H9 (cell line): Measurements from ENCODE around the gene GYS2. TPM values are rescaled to one million over a fixed set of nuclear protein-coding genes. Genes with fewer than 3 reads are reported as not detected.

Experiments
- DNase-seq: peaks from one replicate; pipeline ENCODE4 v3.0.0-alpha.2; 2017
- H2AFZ ChIP-seq: one replicate; pipeline ENCODE4 v1.6.1; 2013; ENCODE audit warnings: mild to moderate bottlenecking, low read length, control low read depth, moderate library complexity
- H2AK5ac ChIP-seq: 2 replicates; pipeline ENCODE4 v1.6.1; 2013; ENCODE audit warnings: low read length, control low read depth, mixed read lengths; ENCODE audit not compliant: insufficient read length
- H2BK120ac ChIP-seq: one replicate; pipeline ENCODE4 v1.6.1; 2013; ENCODE audit warnings: low read depth, mild to moderate bottlenecking, low read length, control low read depth, inconsistent platforms; ENCODE audit not compliant: poor library complexity, severe bottlenecking
- H2BK12ac ChIP-seq: 2 replicates; pipeline ENCODE4 v1.6.1; 2013; ENCODE audit warnings: low read length, control low read depth, mixed read lengths, low read depth; ENCODE audit not compliant: insufficient read length
- H2BK15ac ChIP-seq: 2 replicates; pipeline ENCODE4 v1.6.1; 2013; ENCODE audit warnings: low read depth, low read length, control low read depth
- H2BK20ac ChIP-seq: one replicate; pipeline ENCODE4 v1.6.1; 2013; ENCODE audit warnings: low read depth, mild to moderate bottlenecking, low read length, control low read depth, inconsistent platforms; ENCODE audit not compliant: poor library complexity, severe bottlenecking
- H2BK5ac ChIP-seq: 2 replicates; pipeline ENCODE4 v1.6.1; 2013; ENCODE audit warnings: low read length, control low read depth, mixed read lengths; ENCODE audit not compliant: insufficient read length
- H3K14ac ChIP-seq: 2 replicates; pipeline ENCODE4 v1.6.1; 2013; ENCODE audit warnings: low read length, control low read depth; ENCODE audit not compliant: insufficient read depth
- H3K18ac ChIP-seq: 2 replicates; pipeline ENCODE4 v1.6.1; 2013; ENCODE audit warnings: low read depth, mild to moderate bottlenecking, mixed read lengths, low read length, control low read depth; ENCODE audit not compliant: insufficient read length
- H3K23ac ChIP-seq: 2 replicates; pipeline ENCODE4 v1.6.1; 2013; ENCODE audit warnings: low read length, control low read depth, mixed read lengths, low read depth; ENCODE audit not compliant: insufficient read length
- H3K23me2 ChIP-seq: 2 replicates; pipeline ENCODE4 v1.6.1; 2013; ENCODE audit warnings: low read depth, mild to moderate bottlenecking, mixed read lengths, low read length, control low read depth; ENCODE audit not compliant: insufficient read length, poor library complexity, severe bottlenecking
- H3K27ac ChIP-seq: 2 replicates; pipeline ENCODE4 v1.5.1; 2013; ENCODE audit warnings: low read length, control low read depth, mixed read lengths, low read depth; ENCODE audit not compliant: insufficient read length
- H3K27me3 ChIP-seq: 2 replicates; pipeline ENCODE4 v1.6.1; 2013; ENCODE audit warnings: low read length, control low read depth, inconsistent platforms; ENCODE audit not compliant: insufficient read depth
- H3K4ac ChIP-seq: 2 replicates; pipeline ENCODE4 v1.6.1; 2013; ENCODE audit warnings: low read depth, mild to moderate bottlenecking, control low read depth, inconsistent platforms, low read length, moderate library complexity
- H3K4me1 ChIP-seq: 2 replicates; pipeline ENCODE4 v1.6.1; 2013; ENCODE audit warnings: low read length, control low read depth, inconsistent platforms; ENCODE audit not compliant: insufficient read depth
- H3K4me2 ChIP-seq: 2 replicates; pipeline ENCODE4 v1.6.1; 2013; ENCODE audit warnings: low read length, control low read depth, mixed read lengths; ENCODE audit not compliant: insufficient read length, insufficient read depth
- H3K56ac ChIP-seq: 2 replicates; pipeline ENCODE4 v1.6.1; 2013; ENCODE audit warnings: low read depth, mild to moderate bottlenecking, mixed read lengths, low read length, control low read depth; ENCODE audit not compliant: insufficient read length
- H3K79me1 ChIP-seq: 2 replicates; pipeline ENCODE4 v1.6.1; 2013; ENCODE audit warnings: low read depth, mild to moderate bottlenecking, moderate library complexity, low read length, control low read depth, inconsistent platforms; ENCODE audit not compliant: insufficient read depth, poor library complexity, severe bottlenecking
- H3K79me2 ChIP-seq: 2 replicates; pipeline ENCODE4 v1.6.1; 2013; ENCODE audit warnings: low read length, control low read depth, inconsistent platforms; ENCODE audit not compliant: insufficient read depth
- H3K9ac ChIP-seq: 2 replicates; pipeline ENCODE4 v1.6.1; 2013; ENCODE audit warnings: low read length, control low read depth, mixed read lengths; ENCODE audit not compliant: insufficient read length; ENCODE audit errors: extremely low read depth
- H3K9me3 ChIP-seq: one replicate; pipeline ENCODE4 v1.6.1; 2013; ENCODE audit warnings: low read depth, low read length, inconsistent platforms; ENCODE audit not compliant: control insufficient read depth
- H3T11ph ChIP-seq: one replicate; pipeline ENCODE4 v1.6.1; 2013; ENCODE audit warnings: mild to moderate bottlenecking, low read length, control low read depth, inconsistent platforms
- H4K20me1 ChIP-seq: one replicate; pipeline ENCODE4 v1.6.1; 2013; ENCODE audit not compliant: control insufficient read depth, insufficient read length, insufficient read depth
- H4K5ac ChIP-seq: 2 replicates; pipeline ENCODE4 v1.6.1; 2013; ENCODE audit warnings: low read depth, mild to moderate bottlenecking, mixed read lengths, low read length, control low read depth; ENCODE audit not compliant: insufficient read length
- H4K8ac ChIP-seq: replicated peaks from 2 replicates; pipeline ENCODE4 v1.6.1; 2013; ENCODE audit warnings: low read length, control low read depth, mixed read lengths, low read depth; ENCODE audit not compliant: insufficient read length
- H4K91ac ChIP-seq: 2 replicates; pipeline ENCODE4 v1.6.1; 2013; ENCODE audit warnings: low read depth, mild to moderate bottlenecking, moderate library complexity, mixed read lengths, low read length, control low read depth; ENCODE audit not compliant: insufficient read length
- H3K27ac Mint-ChIP-seq, 3 experiments: 2 replicates in 2 of 3; 3 replicates in 1 of 3; pipeline ENCODE4 v1.8.0; 2020 to 2021; ENCODE audit warnings: mixed read lengths in 3 of 3, mild to moderate bottlenecking in 1 of 3, moderate library complexity in 1 of 3
- H3K27me3 Mint-ChIP-seq: 2 replicates; pipeline ENCODE4 v1.8.0; 2021; ENCODE audit warnings: low read depth, mild to moderate bottlenecking, moderate library complexity, mixed read lengths
- H3K36me3 Mint-ChIP-seq, 3 experiments: 2 replicates in 2 of 3; 3 replicates in 1 of 3; pipeline ENCODE4 v1.8.0; 2020 to 2021; ENCODE audit warnings: low read depth in 3 of 3, mixed read lengths in 3 of 3; ENCODE audit not compliant: insufficient read depth in 1 of 3
- H3K4me1 Mint-ChIP-seq, 2 experiments: 2 replicates each; pipeline ENCODE4 v1.8.0; 2020; ENCODE audit warnings: mixed read lengths in 2 of 2
- H3K4me3 Mint-ChIP-seq, 2 experiments: 2 replicates in 1 of 2; 3 replicates in 1 of 2; pipeline ENCODE4 v1.8.0; 2020 to 2021; ENCODE audit warnings: mild to moderate bottlenecking in 2 of 2, mixed read lengths in 2 of 2, moderate library complexity in 1 of 2
- H3K9me3 Mint-ChIP-seq, 2 experiments: 2 replicates in 1 of 2; 3 replicates in 1 of 2; pipeline ENCODE4 v1.8.0; 2020; ENCODE audit warnings: mild to moderate bottlenecking in 2 of 2, mixed read lengths in 2 of 2, moderate library complexity in 1 of 2
- WGBS: extraction: QIAGEN DNeasy Blood & Tissue Kit; methylation state at CpG from one replicate; pipeline ENCODE4 v1.1.7; 2013; ENCODE audit warnings: missing lambda C conversion rate, low lambda C conversion rate, mixed read lengths; ENCODE audit not compliant: insufficient read length; ENCODE audit errors: extremely low coverage; 5-methylcytosine and 5-hydroxymethylcytosine counted together
- total RNA-seq: library from RNA; stranded (reverse); gene quantifications from 2 replicates; pipeline ENCODE4 v1.2.1, GENCODE V29; 2021
- TF ChIP-seq, protein P1 (sequence below): fragments of 200-600 bp; sonication (generic); conservative IDR thresholded peaks from 3 replicates; pipeline ENCODE4 v1.8.0; 2021; ENCODE audit warnings: antibody characterized with exemption, mild to moderate bottlenecking

Gene GYS2
- total RNA-seq, 1 experiment from 2014 or later = not detected

DNA sequence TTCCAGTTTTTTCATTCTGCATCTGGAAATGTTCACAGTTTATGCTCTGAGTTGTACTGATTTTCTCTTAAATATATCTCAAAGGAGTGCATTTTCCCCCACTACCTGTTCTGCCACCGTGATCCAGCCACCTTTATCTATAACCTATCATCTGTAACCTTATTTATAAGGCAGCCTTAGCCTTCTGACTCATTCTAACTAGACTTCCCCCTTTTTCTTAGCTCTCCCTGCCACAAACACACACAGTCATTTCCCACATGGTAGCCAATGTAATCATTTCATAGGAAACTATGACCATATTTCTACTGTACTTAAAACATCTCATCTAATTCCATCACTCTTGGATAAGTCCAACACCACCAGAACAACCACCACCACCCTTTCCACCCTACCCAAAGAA, 10.8 kb upstream of the GYS2 start:
- H3K4ac ChIP-seq = no peak overlapping the region
- H3K4me1 ChIP-seq = no peaks in the 10 kb centered on the region
- no peak overlapping the region for H3K4me2 ChIP-seq
- H4K20me1 ChIP-seq = no peaks in the 10 kb centered on the region
- H2BK12ac ChIP-seq = no peak overlapping the region
- no peak for DNase-seq
- Mint-ChIP-seq H3K36me3 (no peaks in the 10 kb centered on the region), H3K9me3 (no peaks in the 10 kb centered on the region), H3K4me1 (no peaks in the 10 kb centered on the region), H3K27me3 (no peaks in the 10 kb centered on the region; the same call in 1 of the 2 replicates), H3K4me3 (no peak overlapping the region), H3K27ac (no peak overlapping the region)
- H2BK15ac ChIP-seq = no peak overlapping the region
- H3K14ac ChIP-seq = no peak overlapping the region
- TF ChIP-seq, protein P1, sequence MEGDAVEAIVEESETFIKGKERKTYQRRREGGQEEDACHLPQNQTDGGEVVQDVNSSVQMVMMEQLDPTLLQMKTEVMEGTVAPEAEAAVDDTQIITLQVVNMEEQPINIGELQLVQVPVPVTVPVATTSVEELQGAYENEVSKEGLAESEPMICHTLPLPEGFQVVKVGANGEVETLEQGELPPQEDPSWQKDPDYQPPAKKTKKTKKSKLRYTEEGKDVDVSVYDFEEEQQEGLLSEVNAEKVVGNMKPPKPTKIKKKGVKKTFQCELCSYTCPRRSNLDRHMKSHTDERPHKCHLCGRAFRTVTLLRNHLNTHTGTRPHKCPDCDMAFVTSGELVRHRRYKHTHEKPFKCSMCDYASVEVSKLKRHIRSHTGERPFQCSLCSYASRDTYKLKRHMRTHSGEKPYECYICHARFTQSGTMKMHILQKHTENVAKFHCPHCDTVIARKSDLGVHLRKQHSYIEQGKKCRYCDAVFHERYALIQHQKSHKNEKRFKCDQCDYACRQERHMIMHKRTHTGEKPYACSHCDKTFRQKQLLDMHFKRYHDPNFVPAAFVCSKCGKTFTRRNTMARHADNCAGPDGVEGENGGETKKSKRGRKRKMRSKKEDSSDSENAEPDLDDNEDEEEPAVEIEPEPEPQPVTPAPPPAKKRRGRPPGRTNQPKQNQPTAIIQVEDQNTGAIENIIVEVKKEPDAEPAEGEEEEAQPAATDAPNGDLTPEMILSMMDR = no peak
- H4K5ac ChIP-seq = no peak overlapping the region
- no peak overlapping the region for H3K27ac ChIP-seq
- no peak overlapping the region for H2BK20ac ChIP-seq
- H2BK5ac ChIP-seq = no peak overlapping the region
- no peak overlapping the region for H4K91ac ChIP-seq
- no peak overlapping the region for H3K56ac ChIP-seq
- H3K9ac ChIP-seq = no peak overlapping the region
- H2AK5ac ChIP-seq = no peak overlapping the region
- H3T11ph ChIP-seq = no peak overlapping the region
- no peak overlapping the region for H4K8ac ChIP-seq
- H3K23me2 ChIP-seq = no peaks in the 10 kb centered on the region
- H3K23ac ChIP-seq = no peak overlapping the region
- no peak overlapping the region for H3K18ac ChIP-seq
- H2BK120ac ChIP-seq = no peak overlapping the region
- no peaks in the 10 kb centered on the region for H3K9me3 ChIP-seq
- H2AFZ ChIP-seq = no peak overlapping the region
- H3K27me3 ChIP-seq = no peaks in the 10 kb centered on the region
- no CpG with 5 or more reads among the region's 1 CpG for WGBS
- H3K79me2 ChIP-seq = no peaks in the 10 kb centered on the region
- no peaks in the 10 kb centered on the region for H3K79me1 ChIP-seq
